H1 (cell line): ENCODE results near the gene EIF2B5. TPM values are rescaled to one million over a fixed set of nuclear protein-coding genes. Genes with fewer than 3 reads are reported as not detected.

Source experiments
- CBX5 ChIP-seq: fragments of 300-800, 300-1000 bp; sonication (generic); IDR thresholded peaks from 2 replicates; pipeline ENCODE4 v1.7.1; 2016; ENCODE audit warnings: antibody characterized with exemption, low read length, low read depth
- POLR2A ChIP-seq, 2 experiments: IDR thresholded peaks; 1 replicate in 1 of 2; 2 replicates in 1 of 2; pipeline ENCODE4 v1.6.1; 2011; ENCODE audit warnings: low read depth in 2 of 2, low read length in 2 of 2, mild to moderate bottlenecking in 2 of 2; ENCODE audit errors: control extremely low read depth in 1 of 2
- SP4 ChIP-seq: IDR thresholded peaks from 2 replicates; pipeline ENCODE4 v1.6.1; 2012; ENCODE audit warnings: low read length, inconsistent platforms
- SRF ChIP-seq: IDR thresholded peaks from 2 replicates; pipeline ENCODE4 v1.6.1; 2011; ENCODE audit warnings: mild to moderate bottlenecking, low read depth, low read length, moderate library complexity
- polyA plus RNA-seq, 7 experiments: library from polyadenylated mRNA; depleted of rRNA in 3 of 7; stranded (reverse) in 5 of 7; unstranded in 2 of 7; fragments of >200 nt in 5 of 7; fragments of 200-250 nt in 2 of 7; gene quantifications; 1 replicate in 5 of 7; 2 replicates in 1 of 7; 4 replicates in 1 of 7; pipeline versions ENCODE4 v1.2.1 to v1.2.3, GENCODE V29; 2011 to 2013; ENCODE audit warnings: missing spikeins in 2 of 7, mixed read lengths in 2 of 7
- total RNA-seq: library from RNA; stranded (reverse); fragmentation: NEBNext Ultra II Directional; extraction: Animal tissue kit (Norgen Biotek cat#: 25700); gene quantifications from 2 replicates; pipeline ENCODE4 v1.2.1, GENCODE V29; 2021

The EIF2B5 gene
- total and polyA plus RNA-seq, 2 of the 8 experiments (the other 6 are each of a cell fraction or from before 2014, with no cell fraction given): 33.1 to 40.0 TPM

DNA sequence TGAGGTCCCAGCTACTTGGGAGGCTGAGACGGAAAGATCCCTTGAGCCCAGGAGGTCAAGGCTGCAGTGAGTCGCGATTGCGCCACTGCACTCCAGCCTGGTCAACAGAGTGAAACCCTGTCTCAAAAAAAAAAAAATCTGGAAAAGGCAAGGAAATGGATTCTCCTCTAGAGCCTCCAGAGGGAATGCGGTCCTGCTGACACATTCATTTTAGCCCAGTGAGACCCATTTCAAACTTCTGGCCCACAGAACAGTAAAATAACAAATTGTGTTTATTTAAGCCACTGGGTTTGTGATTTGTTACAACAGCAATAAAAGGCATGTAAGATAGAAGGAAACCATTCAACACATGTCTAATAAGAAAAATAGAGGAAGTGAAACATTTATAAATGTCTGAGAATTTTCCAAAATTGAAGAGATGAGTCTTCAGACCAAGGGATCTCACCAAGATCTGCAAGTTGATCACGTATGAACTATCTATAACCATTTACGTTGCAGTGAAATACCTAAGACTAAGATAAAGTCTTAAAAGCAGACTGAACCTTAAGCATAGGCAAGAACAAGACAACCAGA, 38.3 kb upstream of the EIF2B5 start, which contains the start of gene HTR3E (continued):
- no peak for TF ChIP-seq CBX5
- no peak for TF ChIP-seq SRF
- no peak for TF ChIP-seq POLR2A (IDR thresholded peaks at IDR 0.05; ENCODE audit: control extremely low read depth in 1 of 2, low read depth in 2 of 2, low read length in 2 of 2)
- no peak for TF ChIP-seq SP4
- TF ChIP-seq, all 59 proteins: peak for 0
